ENCODE measurements around the gene NAT9. TPM values are rescaled to one million over a fixed set of nuclear protein-coding genes. Genes with fewer than 3 reads are reported as not detected.

NAT9 gene
- total and polyA plus RNA-seq, 11 donors: 7.9 to 36.6 (median 18.2) TPM

DNA sequence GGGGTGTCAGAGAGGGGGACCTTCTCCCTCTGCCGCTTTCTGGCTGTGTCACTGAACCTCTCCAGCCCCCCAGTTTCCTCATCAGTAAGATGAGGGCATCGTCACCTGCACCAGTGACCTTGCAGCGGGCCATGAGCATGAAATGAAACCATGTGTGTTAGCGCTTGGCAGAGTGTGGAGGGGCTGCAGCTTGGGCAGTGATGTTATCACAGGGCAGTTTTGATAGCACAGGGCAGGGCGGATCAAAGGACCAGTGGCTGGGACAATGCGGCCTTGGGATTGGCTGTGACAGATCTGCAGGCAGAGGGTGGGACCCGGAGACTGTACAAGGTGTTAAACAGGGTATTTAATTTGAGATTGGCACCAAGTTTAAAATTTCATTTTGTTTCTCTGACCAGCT is 38.9 kb upstream of the NAT9 start:
- H3K27me3 ChIP-seq: no peaks in the 10 kb centered on the region
- DNase-seq (no peak), ATAC-seq (no peak)
- H3K27ac ChIP-seq: no peak overlapping the region
- intact Hi-C loops (cut with DNase I): loop anchor here in 1 of 10 donors (10.0 kb wide), 1 partner anchor 220 kb away; no protein-coding TSS in a partner anchor
- no peaks in the 10 kb centered on the region for H3K9me3 ChIP-seq
- H3K4me1 ChIP-seq: peaks cover 0 to 36% (median 14%) of the 10 kb centered on the region in 12 donors
- peaks cover 0 to 43% (median 10%) of the 10 kb centered on the region in 9 donors for H3K36me3 ChIP-seq
- TF ChIP-seq, protein P1, sequence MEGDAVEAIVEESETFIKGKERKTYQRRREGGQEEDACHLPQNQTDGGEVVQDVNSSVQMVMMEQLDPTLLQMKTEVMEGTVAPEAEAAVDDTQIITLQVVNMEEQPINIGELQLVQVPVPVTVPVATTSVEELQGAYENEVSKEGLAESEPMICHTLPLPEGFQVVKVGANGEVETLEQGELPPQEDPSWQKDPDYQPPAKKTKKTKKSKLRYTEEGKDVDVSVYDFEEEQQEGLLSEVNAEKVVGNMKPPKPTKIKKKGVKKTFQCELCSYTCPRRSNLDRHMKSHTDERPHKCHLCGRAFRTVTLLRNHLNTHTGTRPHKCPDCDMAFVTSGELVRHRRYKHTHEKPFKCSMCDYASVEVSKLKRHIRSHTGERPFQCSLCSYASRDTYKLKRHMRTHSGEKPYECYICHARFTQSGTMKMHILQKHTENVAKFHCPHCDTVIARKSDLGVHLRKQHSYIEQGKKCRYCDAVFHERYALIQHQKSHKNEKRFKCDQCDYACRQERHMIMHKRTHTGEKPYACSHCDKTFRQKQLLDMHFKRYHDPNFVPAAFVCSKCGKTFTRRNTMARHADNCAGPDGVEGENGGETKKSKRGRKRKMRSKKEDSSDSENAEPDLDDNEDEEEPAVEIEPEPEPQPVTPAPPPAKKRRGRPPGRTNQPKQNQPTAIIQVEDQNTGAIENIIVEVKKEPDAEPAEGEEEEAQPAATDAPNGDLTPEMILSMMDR (IDR thresholded peaks at IDR 0.05): no peak
- TF ChIP-seq POLR2A (IDR thresholded peaks at IDR 0.05): no peak
- 88 to 98% (median 91%) methylated on average over 7 of the region's 7 CpGs for WGBS, 4 donors
- H3K4me3 ChIP-seq: no peak overlapping the region

DNA sequence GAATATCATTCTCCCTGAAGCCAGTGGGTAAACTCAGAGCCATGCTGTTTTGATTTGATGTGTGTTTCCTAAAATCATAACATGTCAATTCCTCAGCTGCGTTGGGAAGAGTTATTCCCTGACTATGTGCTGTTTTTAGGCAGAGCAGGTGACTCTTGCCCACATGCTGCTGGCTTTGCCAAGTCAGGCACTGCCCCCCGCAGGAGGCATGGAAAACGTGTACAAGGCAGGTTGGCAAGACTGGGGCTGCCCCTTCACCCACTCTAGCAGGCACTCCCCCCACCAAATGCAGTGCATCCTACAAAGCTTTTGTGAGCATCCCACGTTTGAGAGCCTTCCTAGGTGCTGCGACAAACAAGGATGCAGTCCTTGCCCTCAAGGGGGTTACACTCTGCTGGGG is 38.3 kb upstream of the NAT9 start:
- Histone ChIP-seq H3K4me1 (peaks cover 0 to 36% (median 14%) of the 10 kb centered on the region in 12 donors), H3K4me3 (no peak overlapping the region), H3K36me3 (peaks cover 0 to 37% (median 7%) of the 10 kb centered on the region in 9 donors), H3K27ac (no peak overlapping the region), H3K27me3 (no peaks in the 10 kb centered on the region), H3K9me3 (no peaks in the 10 kb centered on the region)
- ATAC-seq (no peak), DNase-seq (no peak)
- intact Hi-C loops (cut with DNase I): loop anchor here in 1 of 10 donors (10.0 kb wide), 1 partner anchor 220 kb away; no protein-coding TSS in a partner anchor
- 62 to 75% (median 69%) methylated on average over 5 of the region's 5 CpGs for WGBS, 4 donors
- TF ChIP-seq POLR2A (IDR thresholded peaks at IDR 0.05): no peak
- TF ChIP-seq, protein P1 (IDR thresholded peaks at IDR 0.05): peak in 2 of 12 donors; percentile 6 to 14

GRCh38 chr17:74812109-74813009 is 36.2 kb upstream of the NAT9 start:
- Histone ChIP-seq H3K27ac (peak overlapping the region in 11 of 12 donors; percentile 6 to 75 (median 61)), H3K4me1 (peaks cover 0 to 49% (median 14%) of the 10 kb centered on the region in 12 donors), H3K9me3 (no peaks in the 10 kb centered on the region), H3K4me3 (peak overlapping the region in 10 of 12 donors; percentile 23 to 58 (median 46)), H3K36me3 (peaks cover 0 to 20% (median 2%) of the 10 kb centered on the region in 9 donors), H3K27me3 (no peaks in the 10 kb centered on the region)
- peak; percentile 80 to 88 (median 84) for ATAC-seq
- intact Hi-C loops (cut with DNase I): loop anchor here in 1 of 10 donors (10.0 kb wide), 1 partner anchor 222 kb away; no protein-coding TSS in a partner anchor
- peak in 4 of 5 donors; percentile 34 to 56 (median 42) for DNase-seq
- TF ChIP-seq, protein P1 (IDR thresholded peaks at IDR 0.05): no peak
- no peak for TF ChIP-seq POLR2A (IDR thresholded peaks at IDR 0.05)
- 32 to 44% (median 39%) methylated on average over 23 of the region's 23 CpGs for WGBS, 4 donors
